ENCODE measurements around the gene RAB11FIP3. TPM values are rescaled to one million over a fixed set of nuclear protein-coding genes. Genes with fewer than 3 reads are reported as not detected.

The RAB11FIP3 gene
- total and polyA plus RNA-seq, 10 of the 15 experiments (the other 5 are each of a cell fraction or from before 2014, with no cell fraction given), result 1.2 to 27.3 (median 7.7) TPM

DNA sequence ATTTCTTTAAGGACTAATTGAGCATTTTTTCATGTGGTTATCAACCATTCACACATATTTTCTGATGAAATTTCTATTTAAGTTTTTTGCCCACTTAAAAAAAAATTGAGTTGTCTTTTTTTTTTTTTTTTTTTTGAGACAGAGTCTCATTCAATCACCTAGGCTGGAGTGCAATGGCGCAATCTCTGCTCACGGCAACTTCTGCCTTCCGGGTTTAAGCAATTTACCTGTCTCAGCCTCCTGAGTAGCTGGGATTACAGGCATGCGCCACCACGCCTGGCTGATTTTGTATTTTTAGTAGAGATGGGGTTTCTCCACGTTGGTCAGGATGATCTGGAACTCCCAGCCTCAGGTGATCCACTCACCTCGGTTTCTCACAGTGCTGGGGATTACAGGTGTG is 34.3 kb downstream of the RAB11FIP3 start (continued):
- TF ChIP-seq KLF5 (IDR thresholded peaks at IDR 0.05; ENCODE audit: partially characterized antibody) (no peak), LARP7 (IDR thresholded peaks at IDR 0.05) (no peak), POLR2A (IDR thresholded peaks at IDR 0.05; ENCODE audit: low read depth, low read length) (no peak), TCF12 (IDR thresholded peaks at IDR 0.05; ENCODE audit: low read depth, low read length) (no peak), CREM (IDR thresholded peaks at IDR 0.05; ENCODE audit: low read depth) (no peak)

DNA sequence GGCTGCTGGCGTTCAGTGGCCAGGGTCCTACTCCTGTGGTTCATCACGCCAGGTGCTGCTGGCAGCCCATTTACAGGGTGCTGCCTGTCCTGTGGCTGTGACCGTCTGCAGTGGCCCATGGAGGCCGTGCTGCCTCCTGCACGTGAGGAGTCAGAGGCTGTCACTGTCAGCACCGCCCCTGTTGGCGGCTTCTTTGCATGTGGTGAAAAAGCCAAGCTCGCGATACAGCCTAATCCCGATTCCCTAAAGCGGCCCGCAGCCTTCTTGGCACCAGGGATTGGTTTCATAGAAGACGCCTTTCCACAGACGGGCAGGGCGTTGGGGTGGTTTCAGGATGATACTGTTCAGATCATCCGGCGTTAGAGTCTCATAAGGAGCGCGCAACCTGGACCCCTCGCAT is 35.3 kb downstream of the RAB11FIP3 start:
- ATAC-seq, result no peak
- Histone ChIP-seq H3K4me3 (no peak overlapping the region), H3K9ac (ENCODE audit: control insufficient read depth, insufficient read depth, low read length) (no peak overlapping the region), H3K4me1 (ENCODE audit: control insufficient read depth, insufficient read depth, low read length) (no peaks in the 10 kb centered on the region), H3K79me2 (ENCODE audit: control insufficient read depth, insufficient read depth, low read length) (no peaks in the 10 kb centered on the region), H3K36me3 (ENCODE audit: control insufficient read depth in 2 of 2, insufficient read depth in 2 of 2, low read length in 1 of 2) (peaks cover 1 to 3% of the 10 kb centered on the region in 2 experiments; a peak in 3 of 4 replicates), H3K4me2 (ENCODE audit: control insufficient read depth, insufficient read depth) (no peak overlapping the region), H4K20me1 (ENCODE audit: control insufficient read depth, insufficient read depth) (no peaks in the 10 kb centered on the region), H3K27me3 (replicated peaks in 1 of 2; ENCODE audit: control insufficient read depth in 2 of 2, insufficient read depth in 2 of 2, low read length in 1 of 2) (no peaks in the 10 kb centered on the region), H2AFZ (ENCODE audit: control insufficient read depth, low read depth, low read length) (no peak overlapping the region), H3K27ac (ENCODE audit: control insufficient read depth, insufficient read depth) (no peak overlapping the region), H3K9me3 (replicated peaks; ENCODE audit: control insufficient read depth, insufficient read depth, low read length) (no peaks in the 10 kb centered on the region)
- no peak for DNase-seq (ENCODE audit: low read depth, low spot score)
- ChIA-PET POLR2A (no interaction called here), RAD21 (ENCODE audit: unreplicated experiment) (no interaction called here), CTCF (no interaction called here), SMC1A (ENCODE audit: uncharacterized antibody, unreplicated experiment) (no interaction called here)
- FAIRE-seq, result no peak
- WGBS (ENCODE audit: insufficient coverage, insufficient replicate concordance, low lambda C conversion rate, missing lambda C conversion rate), result 90% methylated on average over 20 of the region's 20 CpGs
- TF ChIP-seq GATAD2B (conservative IDR thresholded peaks at IDR 0.05; ENCODE audit: low read depth), result no peak
- no peak for TF ChIP-seq CHD2 (IDR thresholded peaks at IDR 0.05; ENCODE audit: borderline replicate concordance, low read depth, low read length)
- no peak for TF ChIP-seq MYB (IDR thresholded peaks at IDR 0.05; ENCODE audit: borderline replicate concordance, low read depth, low read length)
- no peak for TF ChIP-seq CBFB (IDR thresholded peaks at IDR 0.05; ENCODE audit: low read depth)
- TF ChIP-seq TARDBP (IDR thresholded peaks at IDR 0.05; ENCODE audit: borderline replicate concordance), result no peak
- no peak for TF ChIP-seq NR2F1 (conservative IDR thresholded peaks at IDR 0.05)
- no peak for TF ChIP-seq HCFC1 (IDR thresholded peaks at IDR 0.05; ENCODE audit: low read length)
- BruUV-seq (replicated peaks), result no TSS peak
- in situ Hi-C loops (cut with MboI) (no loop called here), intact Hi-C loops (cut with micrococcal nuclease; ENCODE audit: unreplicated experiment) (no loop called here)
